H1 (cell line): Measurements from ENCODE around the gene SCG3. TPM values are rescaled to one million over a fixed set of nuclear protein-coding genes. Genes with fewer than 3 reads are reported as not detected.

Experiments used
- CTCF ChIA-PET: fragments of 300-600 bp; sonication (Branson Sonifier 250); formaldehyde crosslinking; loops from one replicate; lab custom pipeline; 2021; ENCODE audit not compliant: partially characterized antibody; lab: Charles Lee
- POLR2A ChIA-PET: fragments of 300-600 bp; sonication (Branson Sonifier 250); formaldehyde crosslinking; loops from one replicate; lab custom pipeline; 2021; ENCODE audit warnings: inconsistent platforms; ENCODE audit not compliant: partially characterized antibody; lab: Charles Lee
- DNase-seq, 2 experiments: peaks; one replicate each; pipeline versions ENCODE4 v3.0.0 to v3.0.0-alpha.2; 2010 to 2022; ENCODE audit warnings: low spot score in 2 of 2, low read depth in 1 of 2, mixed read lengths in 1 of 2
- FAIRE-seq: peaks from 2 replicates; lab custom pipeline; 2011; peaks lifted over from hg19 to GRCh38; lab: Jason Lieb, UNC
- H2AFZ ChIP-seq: 2 replicates; pipeline ENCODE4 v1.8.1; 2012; ENCODE audit warnings: low read length, inconsistent platforms
- H2AK5ac ChIP-seq: 2 replicates; pipeline ENCODE4 v1.6.1; 2013; ENCODE audit warnings: low read depth, low read length
- H2BK120ac ChIP-seq: replicated peaks from 2 replicates; pipeline ENCODE3; 2013; ENCODE audit warnings: low read depth, low read length, inconsistent platforms
- H2BK12ac ChIP-seq: 2 replicates; pipeline ENCODE4 v1.6.1; 2013; ENCODE audit warnings: low read depth, low read length
- H2BK15ac ChIP-seq: 2 replicates; pipeline ENCODE4 v1.6.1; 2013; ENCODE audit warnings: low read length
- H2BK20ac ChIP-seq: 2 replicates; pipeline ENCODE4 v1.6.1; 2013; ENCODE audit warnings: low read length
- H2BK5ac ChIP-seq: 2 replicates; pipeline ENCODE4 v1.6.1; 2013; ENCODE audit warnings: low read depth, low read length
- H3K14ac ChIP-seq: 2 replicates; pipeline ENCODE4 v1.6.1; 2013; ENCODE audit warnings: inconsistent platforms; ENCODE audit not compliant: insufficient read length
- H3K18ac ChIP-seq: 2 replicates; pipeline ENCODE4 v1.6.1; 2013; ENCODE audit warnings: low read length; ENCODE audit errors: extremely low read depth
- H3K23ac ChIP-seq: 2 replicates; pipeline ENCODE4 v1.6.1; 2013; ENCODE audit warnings: inconsistent platforms; ENCODE audit not compliant: insufficient read length
- H3K23me2 ChIP-seq: 2 replicates; pipeline ENCODE4 v1.6.1; 2013; ENCODE audit warnings: low read depth, low read length
- H3K27ac ChIP-seq: 2 replicates; pipeline ENCODE4 v1.6.1; 2011; ENCODE audit warnings: low read depth, low read length, inconsistent platforms
- H3K27me3 ChIP-seq, 4 experiments: replicated peaks in 1 of 4; 1 replicate in 1 of 4; 2 replicates in 3 of 4; pipeline versions ENCODE4 v1.6.1 to v1.8.1; 2011 to 2013; ENCODE audit warnings: low read length in 3 of 4, mild to moderate bottlenecking in 3 of 4, inconsistent platforms in 2 of 4, mixed read lengths in 2 of 4, moderate library complexity in 1 of 4; ENCODE audit not compliant: control insufficient read depth in 3 of 4, insufficient read depth in 3 of 4; ENCODE audit errors: extremely low read depth in 1 of 4
- H3K36me3 ChIP-seq, 4 experiments: 2 replicates each; pipeline versions ENCODE4 v1.6.1 to v1.8.1; 2011 to 2013; ENCODE audit warnings: mild to moderate bottlenecking in 4 of 4, low read length in 3 of 4, moderate library complexity in 2 of 4, control low read depth in 1 of 4, inconsistent platforms in 1 of 4; ENCODE audit not compliant: insufficient read depth in 4 of 4, control insufficient read depth in 2 of 4
- H3K4ac ChIP-seq: replicated peaks from 2 replicates; pipeline ENCODE3; 2013; ENCODE audit warnings: low read length, low read depth, mixed read lengths, inconsistent platforms; ENCODE audit not compliant: insufficient read length
- H3K4me1 ChIP-seq, 4 experiments: replicated peaks in 1 of 4; 1 replicate in 1 of 4; 2 replicates in 3 of 4; pipeline versions ENCODE4 v1.6.1 to v1.8.1; 2011 to 2013; ENCODE audit warnings: low read length in 3 of 4, inconsistent platforms in 2 of 4, mixed read lengths in 1 of 4; ENCODE audit not compliant: insufficient read depth in 4 of 4, control insufficient read depth in 3 of 4
- H3K4me2 ChIP-seq, 2 experiments: 2 replicates each; pipeline versions ENCODE4 v1.6.1 to v1.8.1; 2011 to 2013; ENCODE audit warnings: low read depth in 2 of 2, low read length in 2 of 2, control low read depth in 1 of 2, inconsistent platforms in 1 of 2, mild to moderate bottlenecking in 1 of 2; ENCODE audit not compliant: insufficient read depth in 1 of 2
- H3K4me3 ChIP-seq, 4 experiments: fragments of 200-600, 300-600 bp in 1 of 4; sonication (generic), shearing (Covaris generic), sonication (Bioruptor Twin) in 1 of 4; 2 replicates each; pipeline versions ENCODE4 v1.5.1 to v1.8.1; 2011 to 2016; ENCODE audit warnings: low read length in 4 of 4, low read depth in 3 of 4, control low read depth in 2 of 4, inconsistent platforms in 2 of 4, mild to moderate bottlenecking in 2 of 4, mixed read lengths in 1 of 4, moderate library complexity in 1 of 4; ENCODE audit not compliant: insufficient read depth in 2 of 4; ENCODE audit errors: extremely low read depth in 1 of 4
- H3K56ac ChIP-seq: replicated peaks from 2 replicates; pipeline ENCODE3; 2013; ENCODE audit warnings: low read depth, mild to moderate bottlenecking, mixed read lengths, low read length, inconsistent platforms; ENCODE audit not compliant: insufficient read length
- H3K79me1 ChIP-seq: 2 replicates; pipeline ENCODE4 v1.6.1; 2013; ENCODE audit warnings: low read depth, low read length, control low read depth
- H3K79me2 ChIP-seq, 2 experiments: 2 replicates each; pipeline versions ENCODE4 v1.6.1 to v1.8.1; 2012 to 2013; ENCODE audit warnings: low read length in 2 of 2, mild to moderate bottlenecking in 2 of 2, inconsistent platforms in 1 of 2; ENCODE audit not compliant: insufficient read depth in 2 of 2, control insufficient read depth in 1 of 2
- H3K9ac ChIP-seq, 4 experiments: replicated peaks in 1 of 4; 1 replicate in 1 of 4; 2 replicates in 3 of 4; pipeline versions ENCODE4 v1.6.1 to v1.8.1; 2011 to 2013; ENCODE audit warnings: low read depth in 3 of 4, low read length in 3 of 4, control low read depth in 2 of 4, mild to moderate bottlenecking in 2 of 4, moderate library complexity in 2 of 4, inconsistent platforms in 1 of 4; ENCODE audit errors: extremely low read depth in 1 of 4
- H3K9me3 ChIP-seq, 2 experiments: 2 replicates each; pipeline versions ENCODE4 v1.6.1 to v1.8.1; 2012 to 2013; ENCODE audit warnings: mild to moderate bottlenecking in 2 of 2, moderate library complexity in 2 of 2, control low read depth in 1 of 2, inconsistent platforms in 1 of 2, low read depth in 1 of 2, low read length in 1 of 2, mixed read lengths in 1 of 2; ENCODE audit not compliant: insufficient read depth in 2 of 2
- H4K20me1 ChIP-seq, 2 experiments: replicated peaks in 1 of 2; 2 replicates each; pipeline versions ENCODE3 to v1.8.1; 2011 to 2013; ENCODE audit warnings: inconsistent platforms in 2 of 2, low read length in 2 of 2, mild to moderate bottlenecking in 1 of 2; ENCODE audit not compliant: insufficient read depth in 2 of 2, control insufficient read depth in 1 of 2
- H4K5ac ChIP-seq: 2 replicates; pipeline ENCODE4 v1.6.1; 2013; ENCODE audit warnings: low read length, low read depth, mixed read lengths, inconsistent platforms; ENCODE audit not compliant: insufficient read length
- H4K8ac ChIP-seq: 2 replicates; pipeline ENCODE4 v1.8.0; 2013; ENCODE audit warnings: mild to moderate bottlenecking, moderate library complexity, low read length, inconsistent platforms; ENCODE audit not compliant: insufficient read depth; ENCODE audit errors: extremely low read depth
- H4K91ac ChIP-seq: replicated peaks from 2 replicates; pipeline ENCODE3; 2013; ENCODE audit warnings: low read length, mixed read lengths, inconsistent platforms; ENCODE audit not compliant: insufficient read length
- RAD21 ChIP-seq, 2 experiments: IDR thresholded peaks in 1 of 2; conservative IDR thresholded peaks in 1 of 2; 2 replicates each; pipeline ENCODE4 v1.6.1; 2011; ENCODE audit warnings: low read depth in 2 of 2, low read length in 2 of 2, improper control_type of control experiment in 1 of 2, inconsistent platforms in 1 of 2, mild to moderate bottlenecking in 1 of 2, moderate library complexity in 1 of 2
- RFX5 ChIP-seq: IDR thresholded peaks from 2 replicates; pipeline ENCODE4 v1.6.1; 2011; ENCODE audit warnings: low read depth, low read length, improper control_type of control experiment, borderline replicate concordance
- SRF ChIP-seq: IDR thresholded peaks from 2 replicates; pipeline ENCODE4 v1.6.1; 2011; ENCODE audit warnings: mild to moderate bottlenecking, low read depth, low read length, moderate library complexity
- WGBS, 2 experiments: shearing (Covaris generic) in 1 of 2; methylation state at CpG; one replicate each; pipeline versions ENCODE4 v1.1.6 to v1.1.7; 2013 to 2015; ENCODE audit warnings: low lambda C conversion rate in 2 of 2, mixed read lengths in 2 of 2, inconsistent platforms in 1 of 2, low coverage in 1 of 2, missing lambda C conversion rate in 1 of 2; ENCODE audit not compliant: insufficient replicate concordance in 2 of 2, insufficient coverage in 1 of 2, insufficient read length in 1 of 2; ENCODE audit errors: extremely low coverage in 1 of 2, missing lambda C conversion rate in 1 of 2; 5-methylcytosine and 5-hydroxymethylcytosine counted together
- polyA plus RNA-seq, 7 experiments: library from polyadenylated mRNA; depleted of rRNA in 3 of 7; stranded (reverse) in 5 of 7; unstranded in 2 of 7; fragments of >200 nt in 5 of 7; fragments of 200-250 nt in 2 of 7; gene quantifications; 1 replicate in 5 of 7; 2 replicates in 1 of 7; 4 replicates in 1 of 7; pipeline versions ENCODE4 v1.2.1 to v1.2.3, GENCODE V29; 2011 to 2013; ENCODE audit warnings: missing spikeins in 2 of 7, mixed read lengths in 2 of 7
- total RNA-seq: library from RNA; stranded (reverse); fragmentation: NEBNext Ultra II Directional; extraction: Animal tissue kit (Norgen Biotek cat#: 25700); gene quantifications from 2 replicates; pipeline ENCODE4 v1.2.1, GENCODE V29; 2021

Gene SCG3
- total and polyA plus RNA-seq, 2 of the 8 experiments (the other 6 are each of a cell fraction or from before 2014, with no cell fraction given) = 5.2 to 45.9 TPM

DNA sequence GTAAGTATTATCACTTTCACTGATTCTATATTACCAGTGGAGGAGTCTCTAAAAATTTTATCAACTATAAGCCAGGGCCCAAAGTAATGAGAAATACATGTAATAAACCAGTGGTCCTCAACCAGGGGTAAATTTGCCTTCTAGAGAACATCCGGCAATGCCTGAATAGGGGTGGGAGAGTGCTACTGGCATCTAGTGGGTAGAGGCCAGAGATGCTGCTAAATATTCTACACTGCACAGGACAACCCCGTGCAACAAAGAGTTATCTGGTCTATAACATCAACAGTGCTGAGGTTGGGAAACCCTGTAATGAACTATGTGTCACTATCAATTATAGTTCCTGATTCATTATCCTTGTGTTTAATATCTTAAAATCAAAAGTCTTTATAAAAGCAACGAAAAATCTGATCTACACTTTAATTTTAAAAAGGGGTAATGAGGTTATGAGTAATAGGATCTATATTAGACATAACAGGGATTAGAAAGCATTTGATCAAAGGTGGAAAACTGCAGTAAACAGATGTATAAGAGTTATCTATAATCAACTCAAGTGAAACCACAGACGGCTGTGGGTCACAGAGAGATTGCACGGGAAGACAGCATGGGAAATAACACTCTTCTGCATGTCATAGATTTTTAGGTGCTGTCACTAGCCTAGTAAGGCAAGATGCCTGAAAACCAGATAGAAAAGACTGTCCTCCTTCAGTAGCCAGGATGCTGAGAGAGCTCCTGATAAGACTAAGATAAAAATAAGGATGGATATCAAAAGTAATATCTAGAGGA, 54.1 kb downstream of the SCG3 start:
- Histone ChIP-seq H2BK5ac (no peak overlapping the region), H2BK20ac (no peak overlapping the region), H2BK12ac (no peak overlapping the region), H4K5ac (no peak overlapping the region), H3K79me1 (no peaks in the 10 kb centered on the region), H4K8ac (no peak overlapping the region), H3K79me2 (no peaks in the 10 kb centered on the region), H3K27ac (no peak overlapping the region), H3K4ac (no peak overlapping the region), H3K18ac (no peak overlapping the region), H3K9ac (no peak overlapping the region), H3K36me3 (no peaks in the 10 kb centered on the region), H4K20me1 (peaks cover 1% of the 10 kb centered on the region in 2 experiments), H3K4me1 (peaks cover 0 to 4% (median 0%) of the 10 kb centered on the region in 4 experiments; a peak in 1 of 7 replicates), H3K56ac (no peak overlapping the region), H2AFZ (no peak overlapping the region), H3K4me2 (no peak overlapping the region), H3K14ac (no peak overlapping the region), H3K27me3 (peaks cover 6 to 32% (median 19%) of the 10 kb centered on the region in 4 experiments), H3K23me2 (peaks cover 8% of the 10 kb centered on the region), H3K23ac (no peak overlapping the region), H2AK5ac (no peak overlapping the region), H2BK15ac (no peak overlapping the region), H3K9me3 (no peaks in the 10 kb centered on the region), H4K91ac (no peak overlapping the region), H2BK120ac (no peak overlapping the region), H3K4me3 (no peak overlapping the region)
- TF ChIP-seq SRF (no peak), RAD21 (IDR thresholded peaks at IDR 0.05 in 1 of 2, conservative IDR thresholded peaks at IDR 0.05 in 1 of 2; ENCODE audit: low read depth in 2 of 2, low read length in 2 of 2) (peak; percentile 28 to 47; a peak in 2 of 4 replicates), RFX5 (no peak)
- FAIRE-seq (no peak), DNase-seq (no peak)
- CTCF ChIA-PET = interaction anchor here (0.6 to 3.2 kb wide), 6 partner anchors 15 to 282 kb away, joined by 3 to 14 read pairs (median 4); no protein-coding TSS in a partner anchor
- POLR2A ChIA-PET = interaction anchor here (2.6 kb wide), 1 partner anchor 16 kb away, joined by 7 read pairs; the partner anchor contains the start of gene TMOD2
- 88% methylated on average over 5 of the region's 5 CpGs; no CpG with 5 or more reads in 1 of the 2 experiments for WGBS, 2 experiments
